NB4 (cell line): ENCODE results near the gene MYO7B.

ENCODE experiments used
- MYC ChIP-seq: IDR thresholded peaks from 2 replicates; pipeline ENCODE4 v1.6.1; 2011; ENCODE audit warnings: low read depth, low read length
- POLR2A ChIP-seq: IDR thresholded peaks from 2 replicates; pipeline ENCODE4 v1.6.1; 2011; ENCODE audit warnings: mild to moderate bottlenecking; ENCODE audit not compliant: insufficient read length; ENCODE audit errors: extremely low read depth
- TF ChIP-seq, protein P1 (sequence below): IDR thresholded peaks from one replicate; pipeline ENCODE4 v1.5.1; 2012; ENCODE audit warnings: low read depth, low read length
- TF ChIP-seq, protein P2 (sequence below): IDR thresholded peaks from 2 replicates; pipeline ENCODE4 v1.6.1; 2011; ENCODE audit warnings: low read depth, low read length

DNA sequence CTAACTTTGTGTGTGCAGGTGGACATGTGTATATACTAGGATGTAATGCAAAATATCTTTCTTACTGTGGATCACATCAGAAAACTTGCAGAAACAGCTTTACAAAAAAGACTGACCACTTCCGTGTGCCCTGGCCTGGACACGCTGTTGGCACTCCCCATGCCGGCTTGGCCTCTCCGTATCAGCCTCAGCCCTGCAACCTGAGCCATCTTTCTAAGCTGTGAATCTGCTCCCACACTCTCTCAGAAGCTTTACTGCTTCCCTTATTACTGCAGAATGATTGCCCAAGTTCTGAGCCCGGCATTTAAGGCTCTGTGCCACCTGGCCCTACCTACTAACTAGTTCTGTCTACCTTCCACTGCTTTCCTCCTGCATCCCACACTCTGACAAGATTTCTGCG is 37.8 kb downstream of the MYO7B start:
- TF ChIP-seq, protein P1, sequence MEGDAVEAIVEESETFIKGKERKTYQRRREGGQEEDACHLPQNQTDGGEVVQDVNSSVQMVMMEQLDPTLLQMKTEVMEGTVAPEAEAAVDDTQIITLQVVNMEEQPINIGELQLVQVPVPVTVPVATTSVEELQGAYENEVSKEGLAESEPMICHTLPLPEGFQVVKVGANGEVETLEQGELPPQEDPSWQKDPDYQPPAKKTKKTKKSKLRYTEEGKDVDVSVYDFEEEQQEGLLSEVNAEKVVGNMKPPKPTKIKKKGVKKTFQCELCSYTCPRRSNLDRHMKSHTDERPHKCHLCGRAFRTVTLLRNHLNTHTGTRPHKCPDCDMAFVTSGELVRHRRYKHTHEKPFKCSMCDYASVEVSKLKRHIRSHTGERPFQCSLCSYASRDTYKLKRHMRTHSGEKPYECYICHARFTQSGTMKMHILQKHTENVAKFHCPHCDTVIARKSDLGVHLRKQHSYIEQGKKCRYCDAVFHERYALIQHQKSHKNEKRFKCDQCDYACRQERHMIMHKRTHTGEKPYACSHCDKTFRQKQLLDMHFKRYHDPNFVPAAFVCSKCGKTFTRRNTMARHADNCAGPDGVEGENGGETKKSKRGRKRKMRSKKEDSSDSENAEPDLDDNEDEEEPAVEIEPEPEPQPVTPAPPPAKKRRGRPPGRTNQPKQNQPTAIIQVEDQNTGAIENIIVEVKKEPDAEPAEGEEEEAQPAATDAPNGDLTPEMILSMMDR: no peak
- TF ChIP-seq, protein P2, sequence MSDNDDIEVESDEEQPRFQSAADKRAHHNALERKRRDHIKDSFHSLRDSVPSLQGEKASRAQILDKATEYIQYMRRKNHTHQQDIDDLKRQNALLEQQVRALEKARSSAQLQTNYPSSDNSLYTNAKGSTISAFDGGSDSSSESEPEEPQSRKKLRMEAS: no peak
- TF ChIP-seq POLR2A (no peak), MYC (no peak)
